Activated CD8-positive, alpha-beta memory T cell treated with anti-CD3 and anti-CD28 coated beads for 1 hour (primary cell): ENCODE measurements around the gene CPNE6.

ENCODE experiments used
- DNase-seq, 2 donors: peaks; one replicate each; pipeline ENCODE4 v3.0.0-alpha.2; 2020; ENCODE audit warnings: low read depth in 1 of 2; ENCODE audit errors: extremely low read depth in 1 of 2

CPNE6 gene

GRCh38 chr14:24084440-24084839, 13.1 kb downstream of the CPNE6 start:
- DNase-seq, result no peak

- no peak for DNase-seq
Measured at GRCh38 chr14:24085215-24085614, 13.9 kb downstream of the CPNE6 start.

GRCh38 chr14:24086193-24086955, 15.0 kb downstream of the CPNE6 start:
- no peak for DNase-seq

- no peak for DNase-seq
Measured at GRCh38 chr14:24087004-24087403, 15.6 kb downstream of the CPNE6 start.

GRCh38 chr14:24088095-24088494, 16.7 kb downstream of the CPNE6 start:
- no peak for DNase-seq

GRCh38 chr14:24089890-24090289, 18.5 kb downstream of the CPNE6 start:
- no peak for DNase-seq

GRCh38 chr14:24092110-24092504, 20.7 kb downstream of the CPNE6 start:
- DNase-seq, result no peak

- no peak for DNase-seq
Measured at GRCh38 chr14:24092505-24093206, 21.3 kb downstream of the CPNE6 start.

- no peak for DNase-seq
Measured at GRCh38 chr14:24093207-24093900, 22.0 kb downstream of the CPNE6 start.

GRCh38 chr14:24093901-24094840, 22.8 kb downstream of the CPNE6 start, which contains the start of gene PCK2:
Gene PCK2, plus strand, starts transcription at chr14:24094311. Its CDS starts 95 bp downstream, at chr14:24094406.
- peak in 1 of 2 donors; percentile 63 for DNase-seq

- DNase-seq, result no peak
Measured at GRCh38 chr14:24094841-24095270, 23.5 kb downstream of the CPNE6 start.

GRCh38 chr14:24095271-24096068, 24.1 kb downstream of the CPNE6 start:
- DNase-seq, result no peak

- no peak for DNase-seq
Measured at GRCh38 chr14:24096545-24097181, 25.3 kb downstream of the CPNE6 start.

GRCh38 chr14:24098229-24098926, 27.0 kb downstream of the CPNE6 start:
- DNase-seq, result no peak

GRCh38 chr14:24098927-24099813, 27.8 kb downstream of the CPNE6 start:
- no peak for DNase-seq

- DNase-seq, result no peak
Measured at GRCh38 chr14:24100197-24100981, 29.0 kb downstream of the CPNE6 start.

- no peak for DNase-seq
Measured at GRCh38 chr14:24100982-24101494, 29.7 kb downstream of the CPNE6 start.
